OCI-LY1 (cell line): ENCODE measurements around the gene EIF4ENIF1.

Experiments
- EZH2 ChIP-seq: fragments of 200-600 bp; sonication (generic), shearing (Covaris generic); IDR thresholded peaks from 2 replicates; pipeline ENCODE4 v1.8.0; 2017; ENCODE audit warnings: borderline replicate concordance, mixed run types, mild to moderate bottlenecking, antibody characterized with exemption, low read length, moderate library complexity, mixed read lengths
- TF ChIP-seq, protein P1 (sequence below): fragments of 200-600 bp; sonication (generic), shearing (Covaris generic); IDR thresholded peaks from 2 replicates; pipeline ENCODE4 v1.5.1; 2017; ENCODE audit warnings: mild to moderate bottlenecking, antibody characterized with exemption, low read length, moderate library complexity, mixed read lengths

GRCh38 chr22:31446767-31447166, 42.9 kb downstream of the EIF4ENIF1 start:
- TF ChIP-seq EZH2 = no peak
- TF ChIP-seq, protein P1, sequence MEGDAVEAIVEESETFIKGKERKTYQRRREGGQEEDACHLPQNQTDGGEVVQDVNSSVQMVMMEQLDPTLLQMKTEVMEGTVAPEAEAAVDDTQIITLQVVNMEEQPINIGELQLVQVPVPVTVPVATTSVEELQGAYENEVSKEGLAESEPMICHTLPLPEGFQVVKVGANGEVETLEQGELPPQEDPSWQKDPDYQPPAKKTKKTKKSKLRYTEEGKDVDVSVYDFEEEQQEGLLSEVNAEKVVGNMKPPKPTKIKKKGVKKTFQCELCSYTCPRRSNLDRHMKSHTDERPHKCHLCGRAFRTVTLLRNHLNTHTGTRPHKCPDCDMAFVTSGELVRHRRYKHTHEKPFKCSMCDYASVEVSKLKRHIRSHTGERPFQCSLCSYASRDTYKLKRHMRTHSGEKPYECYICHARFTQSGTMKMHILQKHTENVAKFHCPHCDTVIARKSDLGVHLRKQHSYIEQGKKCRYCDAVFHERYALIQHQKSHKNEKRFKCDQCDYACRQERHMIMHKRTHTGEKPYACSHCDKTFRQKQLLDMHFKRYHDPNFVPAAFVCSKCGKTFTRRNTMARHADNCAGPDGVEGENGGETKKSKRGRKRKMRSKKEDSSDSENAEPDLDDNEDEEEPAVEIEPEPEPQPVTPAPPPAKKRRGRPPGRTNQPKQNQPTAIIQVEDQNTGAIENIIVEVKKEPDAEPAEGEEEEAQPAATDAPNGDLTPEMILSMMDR = no peak
